ENCODE data around the gene IGF2.

Gene IGF2

DNA sequence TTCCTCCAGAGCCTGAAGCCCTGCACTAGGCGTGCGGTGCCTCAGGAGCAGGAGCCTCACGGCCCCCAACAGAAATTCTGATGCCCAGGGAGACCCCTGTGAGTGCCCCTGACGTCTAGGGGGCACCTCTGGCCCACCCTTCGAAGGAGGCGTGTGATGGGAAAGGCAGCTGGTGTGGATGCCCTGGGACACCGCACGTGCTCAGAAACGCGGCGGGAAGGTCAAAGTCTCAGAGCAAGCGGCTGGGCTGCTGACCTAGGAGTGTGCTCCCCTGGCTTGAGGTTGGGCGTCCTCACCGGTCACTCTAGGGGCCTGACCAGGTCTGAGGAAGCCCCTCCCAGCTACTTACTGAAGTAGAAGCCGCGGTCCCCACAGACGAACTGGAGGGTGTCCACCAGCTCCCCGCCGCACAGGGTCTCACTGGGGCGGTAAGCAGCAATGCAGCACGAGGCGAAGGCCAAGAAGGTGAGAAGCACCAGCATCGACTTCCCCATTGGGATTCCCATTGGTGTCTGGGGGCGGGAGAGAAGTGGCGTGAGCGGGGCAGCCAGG, 4.1 kb downstream of the IGF2 start:
- TF ChIP-seq CEBPB (IDR thresholded peaks at IDR 0.05): no peak
- TF ChIP-seq NFIC (IDR thresholded peaks at IDR 0.05): no peak
- TF ChIP-seq, protein P1, sequence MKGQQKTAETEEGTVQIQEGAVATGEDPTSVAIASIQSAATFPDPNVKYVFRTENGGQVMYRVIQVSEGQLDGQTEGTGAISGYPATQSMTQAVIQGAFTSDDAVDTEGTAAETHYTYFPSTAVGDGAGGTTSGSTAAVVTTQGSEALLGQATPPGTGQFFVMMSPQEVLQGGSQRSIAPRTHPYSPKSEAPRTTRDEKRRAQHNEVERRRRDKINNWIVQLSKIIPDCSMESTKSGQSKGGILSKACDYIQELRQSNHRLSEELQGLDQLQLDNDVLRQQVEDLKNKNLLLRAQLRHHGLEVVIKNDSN (IDR thresholded peaks at IDR 0.05): no peak
- no peak for TF ChIP-seq REST (IDR thresholded peaks at IDR 0.05; ENCODE audit: low read depth)

DNA sequence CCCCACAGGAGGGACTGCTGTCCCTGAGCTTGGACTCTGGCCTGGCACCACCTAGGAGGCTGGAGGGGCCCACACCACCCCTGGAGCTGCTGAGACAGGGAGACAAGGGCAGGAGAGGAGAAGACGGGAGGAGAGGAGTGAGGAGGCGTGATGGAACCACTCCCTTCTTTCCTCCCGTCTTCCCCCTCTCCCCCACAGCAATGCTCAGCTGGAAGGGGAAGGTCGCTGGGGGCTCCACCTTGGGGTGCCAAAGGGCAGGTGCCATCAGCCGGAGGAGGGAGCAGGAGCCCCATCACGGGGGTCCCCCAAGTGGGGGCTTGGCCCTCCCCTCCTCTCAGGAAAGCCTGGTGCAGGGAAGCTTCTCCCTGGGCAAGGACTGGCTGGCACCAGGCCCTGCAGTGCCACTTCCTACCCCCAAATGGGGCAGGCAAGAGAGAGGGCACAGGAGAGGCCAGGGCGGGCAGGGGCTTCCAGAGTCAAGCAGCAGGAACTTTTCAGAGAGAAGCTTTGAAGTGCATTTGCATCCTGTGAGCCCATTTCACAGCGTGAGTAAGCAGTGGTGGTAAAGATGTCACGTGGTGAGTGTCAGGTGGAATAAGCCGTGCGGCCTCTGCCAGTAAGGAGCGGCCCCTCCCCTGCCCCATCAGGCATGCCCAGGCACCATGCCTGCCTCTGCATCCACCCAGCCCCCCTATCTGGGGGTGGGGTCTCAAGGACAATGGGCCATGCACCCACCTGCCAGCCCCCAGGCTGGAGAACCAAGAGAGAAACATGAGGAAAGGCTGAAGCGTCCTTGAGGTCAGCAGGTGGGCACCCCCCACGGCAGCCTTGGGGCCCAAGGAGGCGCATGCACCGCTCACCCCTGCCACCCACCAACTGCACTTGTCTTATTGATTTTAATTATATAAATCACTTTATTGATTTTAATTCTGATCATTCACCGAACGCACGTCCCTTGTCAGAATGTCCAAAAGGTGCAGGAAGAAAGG, 4.9 kb downstream of the IGF2 start:
- no peak for TF ChIP-seq EP300 (IDR thresholded peaks at IDR 0.05; ENCODE audit: borderline replicate concordance)
- no peak for TF ChIP-seq TEAD4 (IDR thresholded peaks at IDR 0.05)
- no peak for TF ChIP-seq RAD21 (IDR thresholded peaks at IDR 0.05; ENCODE audit: low read depth)
- TF ChIP-seq NFIC (IDR thresholded peaks at IDR 0.05): no peak
- TF ChIP-seq EGR1 (IDR thresholded peaks at IDR 0.05): no peak
- no peak for TF ChIP-seq CEBPB (IDR thresholded peaks at IDR 0.05)
- TF ChIP-seq TCF12 (IDR thresholded peaks at IDR 0.05; ENCODE audit: low read depth): no peak
- TF ChIP-seq ZBTB7A (IDR thresholded peaks at IDR 0.05; ENCODE audit: low read depth): no peak

- TF ChIP-seq EGR1 (IDR thresholded peaks at IDR 0.05) (no peak), CEBPB (IDR thresholded peaks at IDR 0.05) (no peak), TCF12 (IDR thresholded peaks at IDR 0.05; ENCODE audit: low read depth) (no peak), CREB1 (IDR thresholded peaks at IDR 0.05; ENCODE audit: low read depth) (no peak), FOXM1 (IDR thresholded peaks at IDR 0.05; ENCODE audit: borderline replicate concordance, low read depth) (no peak), REST (IDR thresholded peaks at IDR 0.05; ENCODE audit: low read depth) (no peak), NFIC (IDR thresholded peaks at IDR 0.05) (no peak), RAD21 (IDR thresholded peaks at IDR 0.05; ENCODE audit: low read depth) (no peak), EP300 (IDR thresholded peaks at IDR 0.05; ENCODE audit: borderline replicate concordance) (no peak), TAF1 (IDR thresholded peaks at IDR 0.05; ENCODE audit: low read depth) (no peak), TEAD4 (IDR thresholded peaks at IDR 0.05) (no peak)
- TF ChIP-seq, protein P1 (IDR thresholded peaks at IDR 0.05): no peak
Measured at GRCh38 chr11:2133241-2134021, 5.8 kb downstream of the IGF2 start.

DNA sequence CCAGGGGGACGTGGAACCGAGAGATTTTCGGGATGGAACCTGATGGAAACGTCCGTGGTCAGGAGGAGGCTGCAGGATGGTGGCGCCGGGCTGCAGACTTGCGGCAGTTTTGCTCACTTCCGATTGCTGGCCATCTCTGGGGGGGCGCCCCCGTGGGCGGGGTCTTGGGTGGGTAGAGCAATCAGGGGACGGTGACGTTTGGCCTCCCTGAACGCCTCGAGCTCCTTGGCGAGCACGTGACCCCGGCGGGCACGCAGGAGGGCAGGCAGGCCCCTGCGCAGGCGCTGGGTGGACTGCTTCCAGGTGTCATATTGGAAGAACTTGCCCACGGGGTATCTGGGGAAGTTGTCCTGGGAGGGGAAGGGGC, 6.3 kb downstream of the IGF2 start:
- TF ChIP-seq ZBTB7A (IDR thresholded peaks at IDR 0.05; ENCODE audit: low read depth) (no peak), CEBPB (IDR thresholded peaks at IDR 0.05) (no peak), REST (IDR thresholded peaks at IDR 0.05; ENCODE audit: low read depth) (no peak), YY1 (IDR thresholded peaks at IDR 0.05; ENCODE audit: low read depth) (no peak)
- TF ChIP-seq, protein P1 (IDR thresholded peaks at IDR 0.05): peak; percentile 45; the same call in 1 of the 2 replicates
